GM21619 (cell line): ENCODE results near the gene CFAP74.

Experiments
- ATAC-seq: cut with Tn5 transposase; IDR thresholded peaks from one replicate; pipeline ENCODE4 v1.9.1; 2021; ENCODE audit not compliant: unreplicated experiment

Gene CFAP74

GRCh38 chr1:2003541-2004131, at the start of gene CFAP74:
CFAP74 (minus strand) TSS chr1:2003786; CDS start chr1:1990956, 12,830 bp downstream.
- no peak for ATAC-seq

- ATAC-seq, result no peak
These were observed 49.6 kb upstream of the CFAP74 start for GRCh38 chr1:2053217-2053616.

GRCh38 chr1:2052756-2053155, 49.2 kb upstream of the CFAP74 start:
- no peak for ATAC-seq

- ATAC-seq, result no peak
These were observed 48.6 kb upstream of the CFAP74 start for GRCh38 chr1:2052054-2052679.

GRCh38 chr1:2050793-2051682, 47.5 kb upstream of the CFAP74 start:
- ATAC-seq, result no peak

GRCh38 chr1:2050461-2050792, 46.8 kb upstream of the CFAP74 start:
- ATAC-seq, result no peak

- ATAC-seq, result peak; percentile 67
These were observed 46.3 kb upstream of the CFAP74 start, which contains the start of gene PRKCZ for GRCh38 chr1:2049718-2050431. PRKCZ (plus strand) TSS chr1:2050411; CDS start chr1:2050631, 220 bp downstream.

GRCh38 chr1:2049225-2049717, 45.7 kb upstream of the CFAP74 start:
- no peak for ATAC-seq

- ATAC-seq, result no peak
These were observed 44.5 kb upstream of the CFAP74 start for GRCh38 chr1:2047749-2048729.

- no peak for ATAC-seq
These were observed 43.6 kb upstream of the CFAP74 start for GRCh38 chr1:2046953-2047748.

- ATAC-seq, result no peak
These were observed 42.8 kb upstream of the CFAP74 start for GRCh38 chr1:2046174-2046917.

- no peak for ATAC-seq
These were observed 42.0 kb upstream of the CFAP74 start for GRCh38 chr1:2045468-2046173.

GRCh38 chr1:2044510-2045319, 41.1 kb upstream of the CFAP74 start:
- ATAC-seq, result no peak

- no peak for ATAC-seq
These were observed 40.3 kb upstream of the CFAP74 start for GRCh38 chr1:2043886-2044285.

- no peak for ATAC-seq
These were observed 39.5 kb upstream of the CFAP74 start for GRCh38 chr1:2042830-2043773.

GRCh38 chr1:2041887-2042286, 38.3 kb upstream of the CFAP74 start:
- no peak for ATAC-seq
